Keratinocyte (primary cell): ENCODE results near the gene HEG1. TPM values are rescaled to one million over a fixed set of nuclear protein-coding genes. Genes with fewer than 3 reads are reported as not detected.

Experiments
- DNase-seq: peaks from one replicate; pipeline ENCODE4 v3.0.0-alpha.2; 2011; ENCODE audit warnings: low read depth, missing footprints, low spot score
- FAIRE-seq: peaks from 2 replicates; lab custom pipeline; 2011; peaks lifted over from hg19 to GRCh38; lab: Jason Lieb, UNC
- H2AFZ ChIP-seq: 2 replicates; pipeline ENCODE4 v1.6.0; 2012; ENCODE audit warnings: low read length, control low read depth, inconsistent platforms; ENCODE audit not compliant: control insufficient read depth
- H3K27ac ChIP-seq: 2 replicates; pipeline ENCODE4 v1.5.1; 2011; ENCODE audit warnings: low read length; ENCODE audit not compliant: control insufficient read depth, insufficient read depth
- H3K27me3 ChIP-seq: 3 replicates; pipeline ENCODE4 v1.6.0; 2011; ENCODE audit warnings: low read length; ENCODE audit not compliant: control insufficient read depth, insufficient read depth; ENCODE audit errors: extremely low read depth
- H3K36me3 ChIP-seq, 2 experiments: 2 replicates in 1 of 2; 3 replicates in 1 of 2; pipeline ENCODE4 v1.5.1; 2011; ENCODE audit warnings: low read length in 2 of 2, mild to moderate bottlenecking in 1 of 2; ENCODE audit not compliant: control insufficient read depth in 2 of 2, insufficient read depth in 2 of 2; ENCODE audit errors: extremely low read depth in 1 of 2
- H3K4me1 ChIP-seq: 3 replicates; pipeline ENCODE4 v1.5.1; 2011; ENCODE audit warnings: low read length; ENCODE audit not compliant: control insufficient read depth, insufficient read depth; ENCODE audit errors: extremely low read depth
- H3K4me2 ChIP-seq: 3 replicates; pipeline ENCODE4 v1.6.0; 2011; ENCODE audit warnings: low read depth, low read length; ENCODE audit not compliant: control insufficient read depth, insufficient read depth; ENCODE audit errors: extremely low read depth
- H3K4me3 ChIP-seq, 3 experiments: fragments of 200-600 bp in 1 of 3; sonication (generic) in 1 of 3; 2 replicates in 2 of 3; 3 replicates in 1 of 3; pipeline ENCODE4 v1.5.1; 2011 to 2016; ENCODE audit warnings: low read length in 3 of 3, mild to moderate bottlenecking in 3 of 3, control low read depth in 2 of 3, inconsistent platforms in 1 of 3, low read depth in 1 of 3, mixed read lengths in 1 of 3, mixed run types in 1 of 3, moderate library complexity in 1 of 3; ENCODE audit not compliant: control insufficient read depth in 2 of 3, insufficient read depth in 2 of 3; ENCODE audit errors: extremely low read depth in 1 of 3
- H3K79me2 ChIP-seq: 2 replicates; pipeline ENCODE4 v1.6.0; 2012; ENCODE audit warnings: low read length; ENCODE audit not compliant: control insufficient read depth, insufficient read depth
- H3K9ac ChIP-seq: 3 replicates; pipeline ENCODE4 v1.6.0; 2011; ENCODE audit warnings: low read length; ENCODE audit not compliant: control insufficient read depth, insufficient read depth; ENCODE audit errors: extremely low read depth
- H3K9me1 ChIP-seq: 3 replicates; pipeline ENCODE4 v1.6.0; 2011; ENCODE audit warnings: low read length; ENCODE audit not compliant: control insufficient read depth, insufficient read depth; ENCODE audit errors: extremely low read depth
- H3K9me3 ChIP-seq: 2 replicates; pipeline ENCODE4 v1.5.1; 2012; ENCODE audit warnings: low read depth, low read length; ENCODE audit not compliant: control insufficient read depth
- H4K20me1 ChIP-seq: 3 replicates; pipeline ENCODE4 v1.6.0; 2011; ENCODE audit warnings: low read length; ENCODE audit not compliant: control insufficient read depth, insufficient read depth; ENCODE audit errors: extremely low read depth
- CTCF ChIP-seq, 3 experiments: IDR thresholded peaks in 1 of 3; conservative IDR thresholded peaks in 1 of 3; optimal IDR thresholded peaks in 1 of 3; 2 replicates in 2 of 3; 3 replicates in 1 of 3; pipeline versions ENCODE3 to v1.5.1; 2011; ENCODE audit warnings: low read length in 3 of 3, mild to moderate bottlenecking in 3 of 3, moderate library complexity in 2 of 3, control low read depth in 1 of 3, inconsistent platforms in 1 of 3; ENCODE audit not compliant: insufficient read depth in 2 of 3; ENCODE audit errors: extremely low read depth in 1 of 3
- EZH2 ChIP-seq: IDR thresholded peaks from one replicate; pipeline ENCODE4 v1.6.1; 2012; ENCODE audit warnings: inconsistent platforms, mild to moderate bottlenecking, low read length, moderate library complexity
- dilution Hi-C: fragments of 300-500 bp; cut with MboI; formaldehyde crosslinking; loops from one replicate; pipeline ENCODE4 v1.7.0; 2020; ENCODE audit warnings: low sequenced_read_pairs; ENCODE audit not compliant: extremely low pct_ligation_motif_present
- polyA plus RNA-seq, 5 experiments: library from polyadenylated mRNA; depleted of rRNA in 3 of 5; stranded (reverse) in 3 of 5; stranded (forward) in 1 of 5; unstranded in 1 of 5; fragments of >200 nt; gene quantifications; 1 replicate in 1 of 5; 2 replicates in 3 of 5; 3 replicates in 1 of 5; pipeline versions ENCODE4 v1.2.1 to v1.2.3, GENCODE V29; 2011 to 2012; ENCODE audit warnings: missing spikeins in 2 of 5, low read depth in 1 of 5, low replicate concordance in 1 of 5

The HEG1 gene
- polyA plus RNA-seq, 1 donor (not counting 4 experiments of a cell fraction or from before 2014, with no cell fraction given), result 12.7 TPM

DNA sequence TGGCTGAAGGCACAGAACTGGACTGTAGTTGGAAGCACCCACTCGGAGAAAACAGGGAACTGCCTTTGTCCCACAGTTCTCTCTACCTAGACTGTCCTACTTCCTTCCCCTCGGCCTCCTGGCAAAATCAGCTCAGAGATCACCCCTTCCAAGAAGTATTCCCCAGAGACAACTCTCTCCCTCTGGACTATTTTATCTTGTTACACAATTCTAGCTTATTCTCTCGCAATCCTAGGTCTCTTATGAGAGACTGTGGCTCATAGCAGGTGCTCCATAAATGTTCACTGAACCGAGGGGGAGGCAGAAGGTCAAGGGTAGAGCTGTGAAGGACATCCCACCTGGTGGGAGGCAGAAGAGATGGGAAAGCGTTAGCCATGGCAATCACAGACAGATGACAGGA is 10.6 kb downstream of the HEG1 start:
- FAIRE-seq (no peak), DNase-seq (no peak)
- no peak overlapping the region for H2AFZ ChIP-seq
- peaks cover 0 to 2% of the 10 kb centered on the region in 2 experiments for H3K36me3 ChIP-seq
- H3K9me1 ChIP-seq, result peaks cover 3% of the 10 kb centered on the region
- dilution Hi-C loops, result no loop called here
- no peak overlapping the region for H3K4me2 ChIP-seq
- peaks cover 18% of the 10 kb centered on the region for H3K79me2 ChIP-seq
- no peak overlapping the region for H3K4me3 ChIP-seq
- H4K20me1 ChIP-seq, result no peaks in the 10 kb centered on the region
- no peaks in the 10 kb centered on the region for H3K9me3 ChIP-seq
- TF ChIP-seq CTCF (optimal IDR thresholded peaks at IDR 0.05 in 1 of 3, IDR thresholded peaks at IDR 0.05 in 1 of 3, conservative IDR thresholded peaks at IDR 0.05 in 1 of 3; ENCODE audit: extremely low read depth in 1 of 3, insufficient read depth in 2 of 3, low read length in 3 of 3) (no peak), EZH2 (no peak)
- no peak overlapping the region for H3K27ac ChIP-seq
- H3K9ac ChIP-seq, result no peak overlapping the region
- peaks cover 40% of the 10 kb centered on the region for H3K4me1 ChIP-seq
- H3K27me3 ChIP-seq, result no peaks in the 10 kb centered on the region

- DNase-seq (no peak), FAIRE-seq (no peak)
- peaks cover 3% of the 10 kb centered on the region for H3K9me1 ChIP-seq
- no peak overlapping the region for H3K4me3 ChIP-seq
- H3K27me3 ChIP-seq, result no peaks in the 10 kb centered on the region
- H3K4me1 ChIP-seq, result peaks cover 31% of the 10 kb centered on the region
- TF ChIP-seq EZH2 (no peak), CTCF (optimal IDR thresholded peaks at IDR 0.05 in 1 of 3, IDR thresholded peaks at IDR 0.05 in 1 of 3, conservative IDR thresholded peaks at IDR 0.05 in 1 of 3; ENCODE audit: extremely low read depth in 1 of 3, insufficient read depth in 2 of 3, low read length in 3 of 3) (no peak)
- dilution Hi-C loops, result no loop called here
- no peak overlapping the region for H3K4me2 ChIP-seq
- no peak overlapping the region for H3K27ac ChIP-seq
- no peak overlapping the region for H3K9ac ChIP-seq
- H3K36me3 ChIP-seq, result peaks cover 0 to 2% of the 10 kb centered on the region in 2 experiments
- peaks cover 23% of the 10 kb centered on the region for H3K79me2 ChIP-seq
- no peaks in the 10 kb centered on the region for H4K20me1 ChIP-seq
- no peak overlapping the region for H2AFZ ChIP-seq
- no peaks in the 10 kb centered on the region for H3K9me3 ChIP-seq
Measured at GRCh38 chr3:125043599-125044151, 12.1 kb downstream of the HEG1 start.
